ENCODE measurements around the gene PGA5. TPM values are rescaled to one million over a fixed set of nuclear protein-coding genes. Genes with fewer than 3 reads are reported as not detected.

PGA5 gene
- total and polyA plus RNA-seq, 10 of the 15 experiments (the other 5 are each of a cell fraction or from before 2014, with no cell fraction given) = not detected

DNA sequence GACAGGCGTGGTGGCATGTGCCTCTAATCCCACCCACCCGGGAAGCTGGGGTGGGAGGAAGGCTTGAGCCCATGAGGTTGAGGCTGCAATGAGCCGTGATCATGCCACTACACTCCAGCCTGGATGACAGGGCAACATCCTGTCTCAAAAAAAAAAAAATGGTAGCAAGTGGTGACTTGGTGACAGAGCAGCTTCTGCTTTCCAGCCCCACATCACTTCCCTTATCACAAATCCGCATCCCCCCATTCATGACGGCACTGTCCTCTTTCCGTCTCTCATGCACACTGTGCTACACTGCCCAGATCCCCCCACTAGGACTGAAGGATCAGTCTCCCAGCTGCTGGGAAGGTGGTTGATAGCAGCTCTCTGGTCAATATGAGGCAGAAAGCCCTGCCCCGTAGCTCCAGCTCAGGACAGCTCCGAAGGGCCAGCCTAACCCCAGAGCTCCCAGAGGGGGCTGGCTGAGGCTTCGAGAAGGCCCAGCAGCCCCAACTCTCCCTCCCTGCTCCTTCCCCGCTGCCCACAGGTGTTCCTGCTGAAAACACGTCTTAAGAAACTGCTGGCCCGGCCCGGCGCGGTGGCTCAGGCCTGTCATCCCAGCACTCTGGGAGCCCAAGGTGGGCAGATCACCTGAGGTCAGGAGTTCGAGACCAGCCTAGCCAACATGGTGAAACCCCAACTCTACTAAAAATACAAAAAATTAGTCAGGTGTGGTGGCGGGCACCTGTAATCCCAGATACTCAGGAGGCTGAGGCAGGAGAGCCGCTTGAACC lies 15.9 kb downstream of the PGA5 start:
- SMC1A ChIA-PET (ENCODE audit: uncharacterized antibody, unreplicated experiment) = interaction anchor here (5.2 kb wide), 1 partner anchor 128 kb away, joined by 30 read pairs; no protein-coding TSS in a partner anchor
- TF ChIP-seq CTCF (IDR thresholded peaks at IDR 0.05 in 2 of 3, conservative IDR thresholded peaks at IDR 0.05 in 1 of 3; ENCODE audit: control insufficient read depth in 2 of 3, extremely low read depth in 1 of 3, insufficient read depth in 1 of 3, low read depth in 3 of 3, low read length in 3 of 3) (no peak), MYB (IDR thresholded peaks at IDR 0.05; ENCODE audit: borderline replicate concordance, low read depth, low read length) (no peak), ZNF217 (IDR thresholded peaks at IDR 0.05) (no peak), BCLAF1 (IDR thresholded peaks at IDR 0.05) (no peak), MAX (IDR thresholded peaks at IDR 0.05; ENCODE audit: low read depth, low read length) (no peak), ASH2L (IDR thresholded peaks at IDR 0.05; ENCODE audit: borderline replicate concordance, low read depth) (no peak), NR2F1 (conservative IDR thresholded peaks at IDR 0.05) (no peak), ZNF592 (IDR thresholded peaks at IDR 0.05) (no peak), PAX8 (IDR thresholded peaks at IDR 0.05) (no peak)

More for the DNA sequence above, 15.9 kb downstream of the PGA5 start:
- H2AFZ ChIP-seq (ENCODE audit: control insufficient read depth, low read depth, low read length) = no peak overlapping the region
- no peaks in the 10 kb centered on the region for H3K9me3 ChIP-seq (replicated peaks; ENCODE audit: control insufficient read depth, insufficient read depth, low read length)
- ChIA-PET RAD21 (ENCODE audit: unreplicated experiment) (interaction anchor here (0.9 to 1.2 kb wide), 3 partner anchors 129 to 493 kb away, joined by 3 to 7 read pairs (median 4); no protein-coding TSS in a partner anchor), CTCF (interaction anchor here (1.0 kb wide), 2 partner anchors 136 to 260 kb away, joined by 3 to 4 read pairs; no protein-coding TSS in a partner anchor), POLR2A (no interaction called here)
- no peak overlapping the region for H3K4me3 ChIP-seq
- H3K36me3 ChIP-seq (ENCODE audit: control insufficient read depth in 2 of 2, insufficient read depth in 2 of 2, low read length in 1 of 2) = no peaks in the 10 kb centered on the region
- no peak overlapping the region for H3K27ac ChIP-seq (ENCODE audit: control insufficient read depth, insufficient read depth)
- FAIRE-seq (no peak), DNase-seq (ENCODE audit: low read depth, low spot score) (no peak), ATAC-seq (no peak)
- in situ Hi-C loops (cut with MboI) (loop anchor here (5.0 kb wide), 1 partner anchor 135 kb away; the partner anchor contains the start of gene TMEM216), intact Hi-C loops (cut with micrococcal nuclease; ENCODE audit: unreplicated experiment) (loop anchor here (10.0 kb wide), 1 partner anchor 78 kb away; the partner anchor contains the start of genes DDB1 and TKFC)
- H4K20me1 ChIP-seq (ENCODE audit: control insufficient read depth, insufficient read depth) = no peaks in the 10 kb centered on the region
- 51% methylated on average over 18 of the region's 18 CpGs for WGBS (ENCODE audit: insufficient coverage, insufficient replicate concordance, low lambda C conversion rate, missing lambda C conversion rate)
- H3K9ac ChIP-seq (ENCODE audit: control insufficient read depth, insufficient read depth, low read length) = no peak overlapping the region
- H3K79me2 ChIP-seq (ENCODE audit: control insufficient read depth, insufficient read depth, low read length) = no peaks in the 10 kb centered on the region
- H3K27me3 ChIP-seq (replicated peaks in 1 of 2; ENCODE audit: control insufficient read depth in 2 of 2, insufficient read depth in 2 of 2, low read length in 1 of 2) = no peaks in the 10 kb centered on the region
- H3K4me1 ChIP-seq (ENCODE audit: control insufficient read depth, insufficient read depth, low read length) = no peaks in the 10 kb centered on the region
- no TSS peak for BruUV-seq (replicated peaks)
- H3K4me2 ChIP-seq (ENCODE audit: control insufficient read depth, insufficient read depth) = no peak overlapping the region
